Lung (tissue), 12 donors: ENCODE data around the gene DNAH14. TPM values are rescaled to one million over a fixed set of nuclear protein-coding genes. Genes with fewer than 3 reads are reported as not detected.
"Not testable (repeated sequence)": the region's sequence is repeated elsewhere in the genome, so short reads cannot be mapped to it uniquely, and the experiment has no call there.

Source experiments
- ATAC-seq: fragments of 200-7000 bp; cut with Tn5 transposase; one replicate; pipeline ENCODE4 v1.9.1; 2020; ENCODE audit warnings: moderate number of reproducible peaks; ENCODE audit not compliant: insufficient read depth, low FRiP score
- DNase-seq, 3 donors: peaks; one replicate each; pipeline ENCODE4 v3.0.0-alpha.2; 2013 to 2017
- H3K27ac ChIP-seq, 2 donors: one replicate each; pipeline ENCODE4 v1.5.1; 2013; ENCODE audit warnings: mild to moderate bottlenecking in 2 of 2, moderate library complexity in 2 of 2, control low read depth in 1 of 2, inconsistent platforms in 1 of 2, low read depth in 1 of 2, low read length in 1 of 2
- H3K27me3 ChIP-seq, 3 donors: one replicate each; pipeline ENCODE4 v1.5.1; 2013; ENCODE audit warnings: low read length in 2 of 3; ENCODE audit not compliant: control insufficient read depth in 3 of 3, insufficient read depth in 3 of 3
- H3K36me3 ChIP-seq, 4 donors: one replicate each; pipeline ENCODE4 v1.5.1; 2013; ENCODE audit warnings: low read length in 4 of 4, mild to moderate bottlenecking in 1 of 4, moderate library complexity in 1 of 4; ENCODE audit not compliant: control insufficient read depth in 4 of 4, insufficient read depth in 4 of 4
- H3K4me1 ChIP-seq, 5 donors: one replicate each; pipeline ENCODE4 v1.5.1; 2013; ENCODE audit warnings: low read length in 5 of 5, mild to moderate bottlenecking in 2 of 5, moderate library complexity in 1 of 5; ENCODE audit not compliant: control insufficient read depth in 5 of 5, insufficient read depth in 5 of 5
- H3K4me3 ChIP-seq: one replicate; pipeline ENCODE4 v1.5.1; 2013; ENCODE audit warnings: mild to moderate bottlenecking, control low read depth, moderate library complexity
- H3K9ac ChIP-seq, 2 donors: one replicate each; pipeline ENCODE4 v1.5.1; 2013; ENCODE audit warnings: low read length in 2 of 2, control low read depth in 1 of 2; ENCODE audit not compliant: insufficient read depth in 1 of 2
- H3K9me3 ChIP-seq, 4 donors: one replicate each; pipeline ENCODE4 v1.5.1; 2013; ENCODE audit warnings: low read length in 3 of 4, mild to moderate bottlenecking in 1 of 4, moderate library complexity in 1 of 4; ENCODE audit not compliant: control insufficient read depth in 4 of 4, insufficient read depth in 3 of 4
- WGBS, 2 donors: extraction: QIAGEN DNeasy Blood & Tissue Kit; methylation state at CpG; one replicate each; pipeline ENCODE4 v1.1.7; 2013; 5-methylcytosine and 5-hydroxymethylcytosine counted together
- polyA plus RNA-seq, 2 donors: library from polyadenylated mRNA; stranded (reverse); fragments of 200-250 nt; gene quantifications; one replicate each; pipeline ENCODE4 v1.2.1, GENCODE V29; 2013
- total RNA-seq, 2 donors: library from RNA; depleted of rRNA in 1 of 2; stranded (reverse); fragments of >200 nt in 1 of 2; gene quantifications; one replicate each; pipeline ENCODE4 v1.2.1, GENCODE V29; 2014 to 2021
- TF ChIP-seq, protein P1 (sequence below): IDR thresholded peaks from 2 replicates; pipeline ENCODE4 v1.5.1; 2012; ENCODE audit warnings: mild to moderate bottlenecking; ENCODE audit errors: control extremely low read depth, extremely low read depth
- donor health status: control.
- donor health status: control.
- donor health status: Bipolar disorder and iron deficiency.
- donor health status: healthy.
- donor health status: DM: yes; HTN: yes; CAD: no.

The DNAH14 gene
- total and polyA plus RNA-seq, 4 donors, result 3.0 to 61.3 (median 7.9) TPM

DNA sequence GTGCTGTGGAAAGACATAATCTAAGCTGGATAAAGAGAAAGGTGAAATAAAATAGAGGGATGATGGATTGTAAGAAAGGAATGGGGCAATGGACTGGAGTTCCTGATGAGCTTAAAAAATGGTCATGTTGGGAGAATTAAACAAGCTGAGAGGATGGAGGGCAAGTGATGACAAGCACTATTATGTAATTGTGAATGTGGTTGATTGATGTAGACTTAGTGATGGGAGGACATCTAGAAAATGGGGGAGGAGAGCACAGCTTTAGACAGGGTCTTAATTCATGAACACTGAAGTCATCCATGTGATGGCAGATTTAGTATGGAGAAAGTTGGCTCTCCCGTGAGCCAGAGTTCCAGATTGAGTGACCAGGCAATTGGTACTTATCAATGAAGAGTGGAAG, 29.0 kb downstream of the DNAH14 start:
- no peak overlapping the region for H3K4me3 ChIP-seq
- ATAC-seq (no peak), DNase-seq (no peak)
- H3K9me3 ChIP-seq, result no peaks in the 10 kb centered on the region
- no peaks in the 10 kb centered on the region for H3K27me3 ChIP-seq
- no peak overlapping the region for H3K27ac ChIP-seq
- 94% methylated on average over 1 of the region's 1 CpG for WGBS, 2 donors
- TF ChIP-seq, protein P1, sequence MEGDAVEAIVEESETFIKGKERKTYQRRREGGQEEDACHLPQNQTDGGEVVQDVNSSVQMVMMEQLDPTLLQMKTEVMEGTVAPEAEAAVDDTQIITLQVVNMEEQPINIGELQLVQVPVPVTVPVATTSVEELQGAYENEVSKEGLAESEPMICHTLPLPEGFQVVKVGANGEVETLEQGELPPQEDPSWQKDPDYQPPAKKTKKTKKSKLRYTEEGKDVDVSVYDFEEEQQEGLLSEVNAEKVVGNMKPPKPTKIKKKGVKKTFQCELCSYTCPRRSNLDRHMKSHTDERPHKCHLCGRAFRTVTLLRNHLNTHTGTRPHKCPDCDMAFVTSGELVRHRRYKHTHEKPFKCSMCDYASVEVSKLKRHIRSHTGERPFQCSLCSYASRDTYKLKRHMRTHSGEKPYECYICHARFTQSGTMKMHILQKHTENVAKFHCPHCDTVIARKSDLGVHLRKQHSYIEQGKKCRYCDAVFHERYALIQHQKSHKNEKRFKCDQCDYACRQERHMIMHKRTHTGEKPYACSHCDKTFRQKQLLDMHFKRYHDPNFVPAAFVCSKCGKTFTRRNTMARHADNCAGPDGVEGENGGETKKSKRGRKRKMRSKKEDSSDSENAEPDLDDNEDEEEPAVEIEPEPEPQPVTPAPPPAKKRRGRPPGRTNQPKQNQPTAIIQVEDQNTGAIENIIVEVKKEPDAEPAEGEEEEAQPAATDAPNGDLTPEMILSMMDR, result no peak
- no peaks in the 10 kb centered on the region for H3K4me1 ChIP-seq
- H3K9ac ChIP-seq, result no peak overlapping the region
- no peaks in the 10 kb centered on the region for H3K36me3 ChIP-seq

DNA sequence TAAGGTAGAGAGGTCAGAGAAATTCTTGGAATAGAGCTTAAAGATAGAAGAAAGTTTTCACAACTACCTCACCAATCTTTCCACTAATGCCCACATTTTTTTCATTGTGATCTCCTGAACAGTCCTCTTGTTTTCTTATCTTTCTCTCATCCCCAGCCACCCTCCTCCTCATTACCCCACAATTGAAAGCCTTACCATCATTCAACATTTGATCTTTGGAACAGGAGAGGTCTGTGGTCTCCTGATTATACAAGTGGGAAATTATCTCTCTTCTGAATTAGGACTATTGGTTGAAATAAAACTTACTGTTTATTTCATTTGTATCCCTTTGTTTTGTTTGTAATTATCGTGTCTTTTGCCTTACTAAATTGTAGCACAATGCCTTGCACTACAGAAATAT, 29.6 kb downstream of the DNAH14 start:
- whole genome bisulfite sequencing, 2 donors, result 90 to 98% methylated on average over 1 of the region's 1 CpG
- DNase-seq, result no peak
- ATAC-seq, result no peak
- no peak overlapping the region for H3K9ac ChIP-seq
- TF ChIP-seq, protein P1, result no peak
- H3K4me1 ChIP-seq, result no peaks in the 10 kb centered on the region
- no peaks in the 10 kb centered on the region for H3K36me3 ChIP-seq
- H3K9me3 ChIP-seq, result no peaks in the 10 kb centered on the region
- H3K27me3 ChIP-seq, result no peaks in the 10 kb centered on the region
- H3K4me3 ChIP-seq, result no peak overlapping the region
- H3K27ac ChIP-seq, result no peak overlapping the region

DNA sequence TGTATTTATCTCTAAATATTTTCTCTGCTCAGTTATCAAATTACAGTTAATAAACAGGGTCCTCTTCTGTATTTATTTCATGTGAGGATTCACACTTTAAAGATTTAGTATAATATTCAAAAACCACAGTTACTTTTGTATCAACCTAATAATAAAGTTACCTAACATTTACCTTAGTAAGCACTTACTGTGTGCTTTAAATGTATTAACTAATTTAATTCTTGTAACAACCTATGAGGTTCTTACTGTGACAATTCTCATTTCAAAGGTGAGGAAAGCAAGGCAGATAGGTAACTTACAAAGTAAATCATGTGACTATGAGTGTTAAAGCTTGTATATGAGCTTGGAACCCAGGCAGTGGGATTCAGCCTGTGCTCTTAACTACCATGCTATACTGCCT, 30.2 kb downstream of the DNAH14 start:
- TF ChIP-seq, protein P1, result no peak
- ATAC-seq (no peak), DNase-seq (no peak)
- Histone ChIP-seq H3K9ac (no peak overlapping the region), H3K4me3 (no peak overlapping the region), H3K9me3 (no peaks in the 10 kb centered on the region), H3K27ac (no peak overlapping the region), H3K27me3 (no peaks in the 10 kb centered on the region), H3K4me1 (no peaks in the 10 kb centered on the region), H3K36me3 (no peaks in the 10 kb centered on the region)

DNA sequence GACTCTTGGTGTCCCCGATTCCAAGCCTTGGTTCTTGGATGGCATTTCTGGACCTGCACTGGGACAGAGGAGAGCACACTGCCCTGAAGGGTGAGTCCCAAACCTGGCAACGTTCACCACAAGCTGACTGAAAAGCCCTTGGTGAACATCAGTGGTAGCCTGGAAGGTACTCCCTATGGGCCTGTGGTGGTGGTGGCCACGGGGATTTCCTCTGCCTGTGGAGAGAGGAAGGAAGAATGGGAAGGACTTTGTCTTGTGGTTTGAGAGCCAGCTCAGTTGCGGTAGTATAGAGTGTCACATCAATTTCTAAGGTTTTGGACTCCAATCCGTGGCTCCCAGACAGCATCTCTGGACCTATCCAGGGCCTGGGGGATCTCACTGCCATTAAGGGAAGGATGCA, 50.7 kb downstream of the DNAH14 start:
- Histone ChIP-seq H3K27ac (no peak overlapping the region), H3K27me3 (no peaks in the 10 kb centered on the region), H3K4me3 (no peak overlapping the region), H3K9ac (no peak overlapping the region), H3K36me3 (no peaks in the 10 kb centered on the region), H3K4me1 (no peaks in the 10 kb centered on the region), H3K9me3 (peaks cover 0 to 7% (median 3%) of the 10 kb centered on the region in 4 donors)
- 61 to 70% methylated on average over 5 of the region's 5 CpGs for WGBS, 2 donors
- DNase-seq (no peak), ATAC-seq (no peak)
- TF ChIP-seq, protein P1, result no peak

DNA sequence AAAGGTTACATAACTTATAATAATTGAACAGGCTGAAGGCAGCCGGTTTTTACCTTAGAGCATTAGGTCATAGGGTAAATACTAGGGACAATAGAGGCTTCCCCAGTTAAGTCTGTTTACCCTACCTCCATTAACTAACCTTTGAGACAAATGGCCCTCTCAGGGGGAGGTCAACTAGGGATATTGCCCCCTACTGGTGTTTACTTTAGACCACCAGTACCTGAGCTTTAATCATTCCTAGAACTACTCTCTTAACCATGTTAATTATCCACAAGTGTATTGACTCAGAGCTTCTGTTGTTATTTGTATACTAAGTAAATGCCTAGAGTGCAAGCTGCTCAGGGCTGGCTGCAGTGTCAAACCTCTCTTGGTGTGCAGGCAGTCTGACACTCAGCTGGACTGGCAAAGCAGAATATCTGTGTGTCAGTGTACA, 52.5 kb downstream of the DNAH14 start:
- not testable (repeated sequence) for H3K9me3 ChIP-seq, H3K4me3 ChIP-seq, DNase-seq, H3K9ac ChIP-seq, H3K4me1 ChIP-seq, ATAC-seq, H3K36me3 ChIP-seq, H3K27ac ChIP-seq, H3K27me3 ChIP-seq
- 38 to 54% methylated on average over 1 of the region's 1 CpG for WGBS, 2 donors
